GM19467 (cell line): ENCODE measurements around the gene CREBBP.

Experiments used
- ATAC-seq: cut with Tn5 transposase; IDR thresholded peaks from one replicate; pipeline ENCODE4 v1.9.1; 2021; ENCODE audit warnings: mild to moderate bottlenecking, moderate library complexity; ENCODE audit not compliant: unreplicated experiment

The CREBBP gene

GRCh38 chr16:3769013-3769412 lies 111.5 kb downstream of the CREBBP start:
- no peak for ATAC-seq

GRCh38 chr16:3767333-3767986 lies 113.1 kb downstream of the CREBBP start:
- no peak for ATAC-seq

DNA sequence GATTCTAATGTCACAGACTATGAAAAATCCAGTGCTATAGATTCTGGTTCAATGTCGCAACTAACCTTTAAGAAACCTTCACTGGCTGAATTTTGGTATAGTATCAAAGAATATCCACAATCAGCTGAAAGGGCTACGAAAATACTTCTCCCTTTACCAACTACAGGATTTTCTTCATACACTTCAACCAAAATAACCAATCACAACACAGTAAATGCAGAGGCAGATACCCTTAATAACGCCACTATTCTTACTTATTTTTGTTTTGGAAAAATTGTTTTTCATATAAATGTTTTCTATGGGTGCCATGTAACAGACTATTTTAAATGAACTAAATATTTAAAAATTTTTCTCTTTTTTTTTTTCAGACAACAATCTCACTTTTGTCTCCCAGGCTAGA lies 114.3 kb downstream of the CREBBP start:
- ATAC-seq = no peak

DNA sequence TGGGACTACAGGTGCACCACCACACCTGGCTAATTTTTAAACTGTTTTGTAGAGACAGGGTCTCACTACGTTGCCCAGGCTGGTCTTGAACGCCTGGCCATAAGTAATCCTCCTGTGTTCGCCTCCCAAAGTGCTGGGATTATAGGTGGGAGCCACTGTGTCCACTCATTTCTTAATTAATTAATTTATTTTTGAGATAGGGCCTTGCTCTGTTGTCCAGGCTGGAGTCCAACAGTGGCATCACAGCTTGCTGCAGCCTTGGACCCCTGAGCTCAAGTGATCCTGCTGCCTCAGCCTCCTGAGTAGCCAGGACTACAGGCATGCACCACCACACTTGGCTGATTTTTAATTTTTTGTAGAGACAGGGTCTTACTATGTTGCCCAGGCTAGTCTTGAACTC lies 116.1 kb downstream of the CREBBP start:
- ATAC-seq = no peak

DNA sequence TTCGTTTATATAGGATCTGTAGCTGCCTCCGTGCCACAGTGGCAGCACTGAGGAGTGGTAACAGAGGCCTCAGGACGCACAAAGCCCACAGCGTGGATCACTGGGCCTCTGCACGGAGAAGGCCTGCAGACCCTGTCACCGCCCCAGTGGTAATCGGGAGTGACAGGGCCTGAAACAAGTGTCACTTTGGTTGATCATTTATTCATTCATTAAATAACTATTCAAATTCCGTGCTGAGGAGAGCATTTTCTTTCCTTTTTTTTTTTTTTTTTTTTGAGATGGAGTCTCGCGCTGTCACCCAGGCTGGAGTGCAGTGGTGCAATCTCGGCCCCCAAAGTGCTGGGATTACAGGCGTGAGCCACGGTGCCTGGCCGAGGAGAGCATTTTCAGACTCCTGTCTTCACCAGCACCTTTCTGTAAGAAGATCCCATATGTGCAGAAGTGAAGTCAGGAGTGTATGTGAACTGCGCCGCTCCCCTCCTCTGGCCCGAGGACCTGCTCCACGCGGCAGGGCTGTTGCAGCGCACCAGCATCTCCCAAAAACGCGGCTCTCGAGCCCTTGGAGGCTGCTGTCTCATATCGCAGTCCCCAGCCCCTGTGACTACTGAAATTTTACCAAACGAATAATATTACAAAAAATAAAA lies 118.3 kb downstream of the CREBBP start:
- ATAC-seq = no peak

- no peak for ATAC-seq
These were observed 119.0 kb downstream of the CREBBP start for GRCh38 chr16:3761375-3762106.

DNA sequence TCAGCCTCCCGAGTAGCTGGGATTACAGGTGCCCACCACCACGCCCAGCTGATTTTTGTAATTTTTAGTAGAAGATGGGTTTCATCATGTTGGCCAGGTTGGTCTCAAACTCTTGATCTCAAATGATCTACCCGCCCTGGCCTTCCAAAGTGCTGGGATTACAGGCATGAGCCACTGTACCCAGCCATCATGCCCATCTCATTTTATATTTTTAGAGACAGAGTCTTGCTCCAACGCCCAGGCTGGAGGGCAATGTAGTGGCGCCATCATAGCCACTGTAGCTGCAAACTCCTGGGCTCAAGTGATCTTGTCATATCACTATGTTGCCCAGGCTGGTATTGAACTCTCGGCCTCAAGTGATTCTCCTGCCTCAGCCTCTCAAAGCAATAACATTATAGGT lies 120.0 kb downstream of the CREBBP start:
- no peak for ATAC-seq

DNA sequence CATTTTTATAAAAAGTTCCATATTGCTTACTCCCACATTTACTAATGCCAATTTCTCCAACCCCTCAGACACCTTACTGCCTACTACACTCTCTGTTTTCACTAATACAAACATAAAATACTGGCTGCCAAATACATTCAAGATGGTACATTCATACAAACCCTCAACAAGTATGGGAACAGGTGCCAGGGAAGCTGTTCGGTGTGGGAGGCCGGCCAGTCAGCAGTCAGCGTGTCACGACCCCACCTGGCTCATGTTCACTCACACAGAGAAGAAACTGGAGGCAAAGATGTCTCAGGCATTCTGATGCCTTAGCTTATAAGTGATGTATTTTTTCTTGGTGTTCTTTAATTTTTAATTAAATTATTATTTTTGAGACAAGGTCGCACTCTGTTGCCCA lies 120.8 kb downstream of the CREBBP start:
- ATAC-seq = no peak

GRCh38 chr16:3756113-3756512 lies 124.4 kb downstream of the CREBBP start:
- no peak for ATAC-seq

GRCh38 chr16:3755249-3755648 lies 125.3 kb downstream of the CREBBP start:
- no peak for ATAC-seq

DNA sequence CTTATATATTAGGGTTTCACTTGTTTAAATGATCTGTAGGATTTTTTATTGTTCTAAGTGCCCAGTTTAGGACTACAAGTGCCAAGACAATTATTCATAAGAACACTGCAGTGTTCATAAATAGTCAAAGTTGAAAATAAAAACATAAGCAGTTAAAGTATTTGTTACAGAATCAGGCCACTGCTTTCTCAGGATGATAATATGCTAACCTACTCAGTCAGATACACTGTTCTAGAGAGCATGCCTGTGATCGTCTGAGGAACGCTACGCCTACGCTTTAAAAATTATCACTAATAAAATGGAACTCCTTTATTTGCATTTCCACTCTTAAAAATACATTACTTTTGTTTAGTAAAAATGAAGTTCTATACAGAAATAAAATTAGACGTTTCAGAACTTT lies 125.7 kb downstream of the CREBBP start:
- no peak for ATAC-seq

DNA sequence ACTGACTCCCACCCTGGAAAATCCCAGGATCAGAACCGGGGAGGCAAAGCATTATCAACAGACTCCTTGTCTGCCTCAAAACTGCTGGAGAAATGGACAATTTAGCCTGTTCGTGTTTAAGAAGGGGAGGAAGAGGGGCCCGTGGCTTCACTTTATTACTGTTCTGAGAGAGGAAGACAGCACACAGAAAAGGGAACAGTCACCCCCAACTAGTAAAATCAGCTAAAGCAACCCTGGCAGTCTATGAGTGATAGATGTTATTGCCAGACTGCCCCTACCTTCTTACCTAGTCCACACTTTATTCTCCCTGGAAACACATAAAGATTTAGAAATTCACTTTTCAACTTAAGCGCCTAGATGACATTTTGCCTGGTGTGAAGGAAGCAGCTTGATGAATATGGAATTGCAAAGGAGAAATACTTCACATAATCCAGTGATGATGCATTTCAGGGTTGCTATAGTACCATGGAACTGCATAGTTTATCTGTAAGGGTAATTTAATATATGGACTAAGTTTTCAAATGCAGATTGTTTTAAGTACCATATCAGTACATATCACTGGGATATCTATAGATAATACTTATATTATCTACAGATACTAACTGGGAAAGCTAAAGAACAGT lies 126.3 kb downstream of the CREBBP start:
- ATAC-seq = no peak

DNA sequence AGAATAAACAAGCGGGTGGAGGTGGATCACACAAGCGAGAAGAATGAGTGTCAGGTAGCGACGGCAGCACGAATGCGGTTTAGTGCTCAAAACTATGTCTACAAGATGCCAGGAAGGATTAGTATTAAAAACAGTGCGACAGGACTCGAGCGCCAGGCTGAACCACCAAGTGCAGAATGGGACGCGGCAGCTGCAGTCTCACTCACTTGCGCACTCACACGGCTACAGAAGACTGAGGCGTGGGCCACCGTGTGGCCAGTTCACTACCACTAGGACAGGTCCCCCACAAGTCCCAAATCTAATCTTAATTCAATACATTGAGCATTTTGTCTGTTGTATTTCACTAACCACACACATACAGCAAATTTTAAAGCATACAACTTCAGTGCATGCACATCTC lies 127.5 kb downstream of the CREBBP start:
- ATAC-seq = no peak

GRCh38 chr16:3751878-3752277 lies 128.6 kb downstream of the CREBBP start:
- no peak for ATAC-seq

- ATAC-seq = no peak
These were observed 132.2 kb downstream of the CREBBP start for GRCh38 chr16:3748307-3748706.

- ATAC-seq = no peak
These were observed 134.7 kb downstream of the CREBBP start for GRCh38 chr16:3745751-3746355.

- no peak for ATAC-seq
These were observed 136.5 kb downstream of the CREBBP start for GRCh38 chr16:3744018-3744417.

DNA sequence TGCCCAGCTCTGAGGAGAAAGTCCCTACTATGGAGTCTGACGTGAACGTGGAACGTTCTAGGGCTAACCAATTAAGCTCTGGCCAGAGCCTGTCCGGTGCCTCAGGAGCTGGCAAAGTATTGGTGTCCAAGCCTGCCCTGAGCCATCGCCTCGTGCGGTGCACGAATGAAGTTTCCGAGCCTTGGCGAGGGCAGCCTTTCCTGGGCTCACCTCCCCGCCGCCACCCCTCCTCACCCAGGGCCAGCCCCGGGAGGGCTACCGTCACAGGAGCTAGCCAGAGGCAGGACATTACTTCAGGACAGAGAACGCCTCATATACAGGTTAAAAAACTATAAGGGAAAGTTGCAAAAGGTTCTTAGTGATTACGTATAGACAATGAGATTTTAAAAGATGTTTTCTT lies 139.6 kb downstream of the CREBBP start:
- no peak for ATAC-seq

DNA sequence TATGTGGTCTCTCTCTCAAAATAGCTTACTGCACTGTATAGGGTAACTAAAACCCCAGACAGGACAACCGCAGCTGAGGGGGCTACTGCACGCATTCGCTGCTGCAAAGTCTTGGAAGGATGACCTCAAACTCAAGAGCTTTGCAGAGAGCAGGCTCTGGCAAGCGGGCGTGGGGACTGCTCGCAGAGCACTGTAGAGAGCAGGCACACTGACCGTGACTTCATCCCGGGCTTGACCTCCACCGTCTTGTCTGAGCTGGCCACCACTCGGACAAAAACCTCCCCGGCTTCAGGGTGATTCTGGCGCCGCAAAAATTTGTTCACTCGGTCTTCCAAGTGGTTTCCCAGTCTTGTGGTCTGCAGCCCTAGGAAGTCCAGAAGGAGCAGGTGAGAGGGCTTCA lies 140.3 kb downstream of the CREBBP start:
- no peak for ATAC-seq

GRCh38 chr16:3739636-3740035 lies 140.9 kb downstream of the CREBBP start:
- no peak for ATAC-seq

DNA sequence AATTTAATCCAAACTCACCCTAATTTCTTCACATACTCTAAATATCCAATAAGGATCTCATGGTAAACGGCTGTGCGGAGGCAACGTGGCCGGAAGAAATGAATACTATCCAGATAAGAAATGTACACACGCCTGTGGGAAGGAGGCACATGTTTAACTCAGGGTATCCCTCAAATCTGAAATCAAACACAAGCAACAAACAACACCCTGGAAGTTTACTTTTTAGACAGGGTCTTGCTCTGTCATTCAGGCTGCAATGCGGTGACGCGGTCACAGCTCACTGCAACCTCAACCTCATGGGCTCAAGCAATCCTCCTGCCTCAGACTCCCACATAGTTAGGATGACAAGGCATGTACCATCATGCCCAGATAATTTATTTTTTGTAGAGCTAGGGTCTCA lies 142.0 kb downstream of the CREBBP start:
- no peak for ATAC-seq
